CD4-positive, alpha-beta T cell treated with Interleukin-4 for 1 hour (primary cell): Measurements from ENCODE around the gene TBC1D9.

ENCODE experiments used
- DNase-seq, 2 donors: peaks; one replicate each; pipeline ENCODE4 v3.0.0-alpha.2; 2020 to 2022

Gene TBC1D9

GRCh38 chr4:140719686-140720085, 36.5 kb downstream of the TBC1D9 start:
- no peak for DNase-seq

GRCh38 chr4:140719022-140719421, 37.2 kb downstream of the TBC1D9 start:
- DNase-seq: peak in 1 of 2 donors; percentile 32

GRCh38 chr4:140718241-140718952, 37.8 kb downstream of the TBC1D9 start:
- DNase-seq: no peak

GRCh38 chr4:140717313-140717712, 38.9 kb downstream of the TBC1D9 start:
- DNase-seq: no peak

GRCh38 chr4:140715119-140715518, 41.1 kb downstream of the TBC1D9 start:
- DNase-seq: no peak

GRCh38 chr4:140711910-140712309, 44.3 kb downstream of the TBC1D9 start:
- no peak for DNase-seq

GRCh38 chr4:140710908-140711622, 45.1 kb downstream of the TBC1D9 start:
- no peak for DNase-seq

GRCh38 chr4:140707325-140707724, 48.9 kb downstream of the TBC1D9 start:
- no peak for DNase-seq

GRCh38 chr4:140706665-140707064, 49.5 kb downstream of the TBC1D9 start:
- no peak for DNase-seq

GRCh38 chr4:140706276-140706625, 49.9 kb downstream of the TBC1D9 start:
- DNase-seq: no peak

- no peak for DNase-seq
Observed at GRCh38 chr4:140705625-140706275, 50.4 kb downstream of the TBC1D9 start.

- DNase-seq: no peak
Observed at GRCh38 chr4:140704964-140705363, 51.2 kb downstream of the TBC1D9 start.

GRCh38 chr4:140704392-140704960, 51.7 kb downstream of the TBC1D9 start:
- no peak for DNase-seq

GRCh38 chr4:140703463-140703862, 52.7 kb downstream of the TBC1D9 start:
- no peak for DNase-seq

- DNase-seq: no peak
Observed at GRCh38 chr4:140702096-140702757, 54.0 kb downstream of the TBC1D9 start.

- no peak for DNase-seq
Observed at GRCh38 chr4:140701071-140701470, 55.1 kb downstream of the TBC1D9 start.

- DNase-seq: no peak
Observed at GRCh38 chr4:140697709-140698560, 58.2 kb downstream of the TBC1D9 start.

- DNase-seq: no peak
Observed at GRCh38 chr4:140695483-140695882, 60.7 kb downstream of the TBC1D9 start.

GRCh38 chr4:140693562-140693961, 62.6 kb downstream of the TBC1D9 start:
- DNase-seq: no peak

GRCh38 chr4:140691369-140691768, 64.8 kb downstream of the TBC1D9 start:
- no peak for DNase-seq

- no peak for DNase-seq
Observed at GRCh38 chr4:140690093-140690492, 66.1 kb downstream of the TBC1D9 start.

GRCh38 chr4:140689623-140690022, 66.6 kb downstream of the TBC1D9 start:
- no peak for DNase-seq
